ENCODE measurements around the gene SIRPG.

DNA sequence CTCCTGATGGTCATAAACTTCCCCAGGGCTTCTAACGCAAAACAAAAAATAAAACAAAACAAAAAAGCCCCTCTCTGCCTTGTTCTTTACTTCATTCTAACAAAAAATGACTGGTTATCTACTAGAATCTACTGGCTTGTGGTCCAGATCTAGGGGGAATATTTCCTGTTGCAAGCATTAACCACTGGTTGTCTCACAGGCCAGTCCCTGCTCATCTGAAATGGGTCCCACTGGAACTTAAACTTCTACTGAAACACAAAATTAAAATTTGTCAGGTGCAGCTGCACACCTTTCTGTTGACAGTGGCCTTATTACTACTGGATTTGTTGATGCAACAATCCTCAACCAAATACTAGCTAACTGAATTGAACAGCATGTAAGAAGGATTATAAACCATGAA is 5.5 kb downstream of the SIRPG start:
- TF ChIP-seq POLR2A (IDR thresholded peaks at IDR 0.05; ENCODE audit: low read length) (no peak), GATA1 (IDR thresholded peaks at IDR 0.05; ENCODE audit: low read depth, low read length) (no peak)

Data from erythroblast (primary cell).